Skin epidermis (tissue), 12 donors: ENCODE results near the gene GLI1.
"Not testable (repeated sequence)": the region's sequence is repeated elsewhere in the genome, so short reads cannot be mapped to it uniquely, and the experiment has no call there.

ENCODE experiments used
- H3K27ac ChIP-seq, 21 experiments: fragments of 200-600 bp; sonication (generic) in 11 of 21; one replicate each; pipeline ENCODE4 v1.5.0; 2020; ENCODE audit warnings: mild to moderate bottlenecking in 3 of 21, inconsistent platforms in 2 of 21, moderate library complexity in 2 of 21
- H3K4me3 ChIP-seq, 7 experiments: fragments of 200-600 bp; sonication (generic) in 2 of 7; one replicate each; pipeline ENCODE4 v1.5.0; 2020; ENCODE audit warnings: inconsistent platforms in 2 of 7, mild to moderate bottlenecking in 2 of 7, moderate library complexity in 1 of 7

Gene GLI1

GRCh38 chr12:57459750-57460467 lies at the start of gene GLI1:
TSS of gene GLI1 (plus strand) at chr12:57459785. CDS start at chr12:57463692, 3,907 bp downstream.
- Histone ChIP-seq H3K27ac (peak within 1 kb of the TSS; percentile 25 to 92 (median 75)), H3K4me3 (peak within 1 kb of the TSS; percentile 44 to 60 (median 54))

GRCh38 chr12:57410534-57410933 lies 49.1 kb upstream of the GLI1 start:
- Histone ChIP-seq H3K27ac (no peak overlapping the region), H3K4me3 (no peak overlapping the region)

GRCh38 chr12:57414160-57414559 lies 45.4 kb upstream of the GLI1 start:
- H3K27ac ChIP-seq, H3K4me3 ChIP-seq: not testable (repeated sequence)

- H3K27ac ChIP-seq = no peak overlapping the region
Observed at GRCh38 chr12:57415088-57415487, 44.5 kb upstream of the GLI1 start.

GRCh38 chr12:57416039-57416996 lies 43.3 kb upstream of the GLI1 start:
- H3K27ac ChIP-seq = no peak overlapping the region
- no peak overlapping the region for H3K4me3 ChIP-seq

More at GRCh38 chr12:57415088-57415487, 44.5 kb upstream of the GLI1 start:
- no peak overlapping the region for H3K4me3 ChIP-seq

- Histone ChIP-seq H3K27ac (no peak overlapping the region), H3K4me3 (no peak overlapping the region)
Observed at GRCh38 chr12:57418255-57418654, 41.3 kb upstream of the GLI1 start.

- Histone ChIP-seq H3K4me3 (no peak overlapping the region), H3K27ac (no peak overlapping the region)
Observed at GRCh38 chr12:57419495-57419894, 40.1 kb upstream of the GLI1 start.

GRCh38 chr12:57420482-57420881 lies 39.1 kb upstream of the GLI1 start:
- no peak overlapping the region for H3K27ac ChIP-seq

GRCh38 chr12:57426948-57427347 lies 32.6 kb upstream of the GLI1 start:
- not testable (repeated sequence) for H3K27ac ChIP-seq, H3K4me3 ChIP-seq

More at GRCh38 chr12:57420482-57420881, 39.1 kb upstream of the GLI1 start:
- H3K4me3 ChIP-seq = no peak overlapping the region

GRCh38 chr12:57428965-57429364 lies 30.6 kb upstream of the GLI1 start:
- H3K4me3 ChIP-seq = peak overlapping the region in 1 of 7 experiments; percentile 80
- H3K27ac ChIP-seq = peak overlapping the region in 9 of 21 experiments; percentile 91 to 99 (median 96)

- peak overlapping the region; percentile 53 to 80 (median 71) for H3K4me3 ChIP-seq
Observed at GRCh38 chr12:57429473-57430111, 30.0 kb upstream of the GLI1 start.

GRCh38 chr12:57430112-57430930 lies 29.3 kb upstream of the GLI1 start:
- H3K4me3 ChIP-seq = peak overlapping the region; percentile 53 to 80 (median 71)
- H3K27ac ChIP-seq = peak overlapping the region; percentile 78 to 99 (median 95)

More at GRCh38 chr12:57429473-57430111, 30.0 kb upstream of the GLI1 start:
- peak overlapping the region; percentile 78 to 99 (median 95) for H3K27ac ChIP-seq

- peak within 1 kb of the TSS; percentile 78 to 99 (median 95) for H3K27ac ChIP-seq
- H3K4me3 ChIP-seq = peak within 1 kb of the TSS; percentile 53 to 80 (median 71)
Observed at GRCh38 chr12:57430931-57431566, 28.5 kb upstream of the GLI1 start, which contains the start of gene R3HDM2. TSS of gene R3HDM2 (minus strand) at chr12:57431043. CDS start at chr12:57310428, 120,615 bp downstream.

- H3K4me3 ChIP-seq = peak overlapping the region in 5 of 7 experiments; percentile 53 to 76 (median 70)
Observed at GRCh38 chr12:57431654-57432188, 27.9 kb upstream of the GLI1 start.

GRCh38 chr12:57433370-57433769 lies 26.2 kb upstream of the GLI1 start:
- Histone ChIP-seq H3K27ac (no peak overlapping the region), H3K4me3 (no peak overlapping the region)

More at GRCh38 chr12:57431654-57432188, 27.9 kb upstream of the GLI1 start:
- peak overlapping the region in 19 of 21 experiments; percentile 81 to 99 (median 95) for H3K27ac ChIP-seq

GRCh38 chr12:57434517-57435223 lies 24.9 kb upstream of the GLI1 start, which contains the start of gene INHBC:
TSS of gene INHBC (plus strand) at chr12:57434784. CDS start at chr12:57434887, 103 bp downstream.
- Histone ChIP-seq H3K27ac (no peak within 1 kb of the TSS), H3K4me3 (no peak within 1 kb of the TSS)

- Histone ChIP-seq H3K4me3 (no peak overlapping the region), H3K27ac (no peak overlapping the region)
Observed at GRCh38 chr12:57435293-57435692, 24.3 kb upstream of the GLI1 start.
